GM12892 (cell line): ENCODE measurements around the gene TCOF1.

ENCODE experiments used
- POLR2A ChIP-seq: IDR thresholded peaks from 2 replicates; pipeline ENCODE4 v1.6.1; 2011; ENCODE audit warnings: low read depth, low read length, control low read depth
- POLR2AphosphoS5 ChIP-seq: IDR thresholded peaks from 2 replicates; pipeline ENCODE4 v1.6.1; 2011; ENCODE audit warnings: low read depth, low read length, control low read depth
- TAF1 ChIP-seq: IDR thresholded peaks from 2 replicates; pipeline ENCODE4 v1.6.1; 2011; ENCODE audit warnings: low read depth, mild to moderate bottlenecking, control low read depth, low read length, borderline replicate concordance

DNA sequence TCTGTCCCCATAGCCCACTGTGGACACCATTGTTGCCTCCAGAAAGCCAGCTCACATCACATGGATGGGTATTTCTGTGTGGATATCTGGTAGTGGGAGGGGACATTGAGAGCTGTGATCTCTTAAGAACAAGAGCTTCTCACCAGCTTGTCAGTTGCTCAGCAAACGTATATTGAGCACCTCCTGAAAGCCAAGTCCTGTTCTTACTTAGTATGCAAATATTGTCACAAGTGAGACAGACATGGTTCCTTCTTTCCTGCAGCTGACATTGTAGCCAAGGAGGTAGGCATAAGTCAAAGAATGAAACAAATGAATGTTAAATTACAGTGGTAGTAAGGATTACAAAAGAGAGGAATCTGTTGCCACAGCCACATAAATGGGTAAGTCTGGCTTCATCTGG is 3.8 kb downstream of the TCOF1 start:
- TF ChIP-seq POLR2A (no peak), POLR2AphosphoS5 (no peak), TAF1 (no peak)
